HG02870 (cell line): ENCODE data around the gene HSPA1B.
"Not testable (repeated sequence)": the region's sequence is repeated elsewhere in the genome, so short reads cannot be mapped to it uniquely, and the experiment has no call there.

Source experiments
- ATAC-seq: cut with Tn5 transposase; IDR thresholded peaks from one replicate; pipeline ENCODE4 v1.9.1; 2021; ENCODE audit warnings: mild to moderate bottlenecking, moderate library complexity; ENCODE audit not compliant: unreplicated experiment

HSPA1B gene

GRCh38 chr6:31797588-31797987 lies 29.9 kb upstream of the HSPA1B start:
- no peak for ATAC-seq

- ATAC-seq: no peak
Measured at GRCh38 chr6:31799781-31800180, 27.8 kb upstream of the HSPA1B start.

- ATAC-seq: not testable (repeated sequence)
Measured at GRCh38 chr6:31801031-31801927, 26.3 kb upstream of the HSPA1B start.

- ATAC-seq: peak; percentile 4
Measured at GRCh38 chr6:31805939-31806469, 21.5 kb upstream of the HSPA1B start.

- peak; percentile 86 for ATAC-seq
Measured at GRCh38 chr6:31806470-31807272, 20.9 kb upstream of the HSPA1B start, which contains the start of gene LSM2. Gene LSM2 (minus strand): TSS chr6:31806966. CDS start chr6:31806757, 209 bp downstream.

- not testable (repeated sequence) for ATAC-seq
Measured at GRCh38 chr6:31808599-31808998, 18.9 kb upstream of the HSPA1B start.

GRCh38 chr6:31811645-31812044 lies 15.9 kb upstream of the HSPA1B start:
- no peak for ATAC-seq

GRCh38 chr6:31813465-31813849 lies 14.1 kb upstream of the HSPA1B start:
- no peak for ATAC-seq

GRCh38 chr6:31814677-31815024 lies 12.9 kb upstream of the HSPA1B start:
- no peak for ATAC-seq

GRCh38 chr6:31815025-31815838 lies 12.3 kb upstream of the HSPA1B start, which contains the start of the genes HSPA1A and HSPA1L:
Gene HSPA1A (plus strand): TSS chr6:31815543. CDS start chr6:31815757, 214 bp downstream.
Gene HSPA1L (minus strand): TSS chr6:31815283. CDS start chr6:31811972, 3,311 bp downstream.
- peak; percentile 29 for ATAC-seq

GRCh38 chr6:31817133-31817928 lies 10.2 kb upstream of the HSPA1B start:
- not testable (repeated sequence) for ATAC-seq

GRCh38 chr6:31817929-31818511 lies 9.5 kb upstream of the HSPA1B start:
- not testable (repeated sequence) for ATAC-seq

GRCh38 chr6:31819871-31820299 lies 7.7 kb upstream of the HSPA1B start:
- ATAC-seq: no peak

GRCh38 chr6:31820399-31820798 lies 7.1 kb upstream of the HSPA1B start:
- ATAC-seq: not testable (repeated sequence)

GRCh38 chr6:31821301-31822035 lies 6.1 kb upstream of the HSPA1B start:
- ATAC-seq: no peak

GRCh38 chr6:31822036-31822821 lies 5.3 kb upstream of the HSPA1B start:
- ATAC-seq: no peak

- not testable (repeated sequence) for ATAC-seq
Measured at GRCh38 chr6:31823592-31824196, 3.8 kb upstream of the HSPA1B start.
